Transverse colon (tissue), 4 donors: Measurements from ENCODE around the gene FLYWCH1. TPM values are rescaled to one million over a fixed set of nuclear protein-coding genes. Genes with fewer than 3 reads are reported as not detected.

Experiments used
- DNase-seq: peaks from one replicate; pipeline ENCODE4 v3.0.0-alpha.2; 2019
- H3K27ac ChIP-seq, 4 donors: fragments of 200-600 bp; sonication (generic); 2 replicates each; pipeline ENCODE4 v1.5.1; 2016 to 2018; ENCODE audit warnings: inconsistent platforms in 4 of 4
- H3K27me3 ChIP-seq: fragments of 200-600 bp; sonication (generic); 2 replicates; pipeline ENCODE4 v1.5.1; 2017; ENCODE audit warnings: inconsistent platforms
- H3K36me3 ChIP-seq, 4 donors: fragments of 200-600 bp; sonication (generic); 2 replicates each; pipeline ENCODE4 v1.5.1; 2017 to 2019; ENCODE audit warnings: inconsistent platforms in 4 of 4
- H3K4me1 ChIP-seq, 4 donors: fragments of 200-600 bp; sonication (generic); 2 replicates each; pipeline ENCODE4 v1.5.1; 2017 to 2020; ENCODE audit warnings: inconsistent platforms in 4 of 4
- H3K4me3 ChIP-seq, 4 donors: fragments of 200-600 bp; sonication (generic); 1 replicate in 1 of 4; 2 replicates in 3 of 4; pipeline versions ENCODE4 v1.5.1 to v1.6.1; 2017 to 2019; ENCODE audit warnings: inconsistent platforms in 4 of 4
- H3K9me3 ChIP-seq, 2 donors: fragments of 200-600 bp; sonication (generic); 2 replicates each; pipeline ENCODE4 v1.5.1; 2017 to 2019; ENCODE audit warnings: inconsistent platforms in 2 of 2
- CTCF ChIP-seq, 5 experiments: fragments of 200-600 bp in 3 of 5; fragments of 450-650 bp in 2 of 5; sonication (generic) in 3 of 5; IDR thresholded peaks; 1 replicate in 2 of 5; 2 replicates in 3 of 5; pipeline ENCODE4 v1.5.1; 2016 to 2017; ENCODE audit warnings: antibody characterized with exemption in 5 of 5, inconsistent platforms in 3 of 5, mild to moderate bottlenecking in 2 of 5, moderate library complexity in 1 of 5
- EP300 ChIP-seq: sonication (generic); formaldehyde crosslinking; IDR thresholded peaks from one replicate; pipeline ENCODE4 v1.6.1; 2017; ENCODE audit warnings: antibody characterized with exemption, low read depth
- POLR2A ChIP-seq: fragments of 450-650 bp; IDR thresholded peaks from one replicate; pipeline ENCODE4 v1.6.1; 2016; ENCODE audit warnings: antibody characterized with exemption, mild to moderate bottlenecking, moderate library complexity
- POLR2AphosphoS5 ChIP-seq, 3 donors: sonication (generic); formaldehyde crosslinking; IDR thresholded peaks; one replicate each; pipeline ENCODE4 v1.6.1; 2016; ENCODE audit warnings: antibody characterized with exemption in 3 of 3
- WGBS, 2 donors: methylation state at CpG; one replicate each; pipeline ENCODE4 v1.1.5; 2018; ENCODE audit warnings: low coverage in 1 of 2; 5-methylcytosine and 5-hydroxymethylcytosine counted together
- in situ Hi-C, 4 donors: fragments of 200-750 bp; cut with MboI; loops; one replicate each; pipeline versions ENCODE4 v1.15.0 to v1.15.1; 2017; ENCODE audit warnings: low sequenced_read_pairs in 3 of 4, low pct_ligation_motif_present in 1 of 4, low pct_unique_long_range_greater_than_20kb in 1 of 4
- intact Hi-C: fragments of 100-400 bp; cut with DNase I; formaldehyde crosslinking; loops from one replicate; pipeline ENCODE4 v1.15.1; 2023; ENCODE audit warnings: low total_unique reads
- total RNA-seq, 4 donors: library from RNA; depleted of rRNA; stranded (reverse); fragments of >200 nt; gene quantifications; one replicate each; pipeline ENCODE4 v1.1.0, GENCODE V29; 2016

Gene FLYWCH1
- total RNA-seq, 4 donors from 2014 or later: 29.1 to 59.1 (median 34.6) TPM

- no peak for DNase-seq
- H3K4me1 ChIP-seq: peaks cover 14 to 39% (median 34%) of the 10 kb centered on the region in 4 donors
- in situ Hi-C loops (no loop called here), intact Hi-C loops (no loop called here)
- no peak overlapping the region for H3K4me3 ChIP-seq
- peaks cover 25% of the 10 kb centered on the region for H3K27me3 ChIP-seq
- no peaks in the 10 kb centered on the region for H3K36me3 ChIP-seq
- H3K27ac ChIP-seq: no peak overlapping the region
- no peaks in the 10 kb centered on the region for H3K9me3 ChIP-seq
- 90% methylated on average over 30 of the region's 35 CpGs; no CpG with 5 or more reads in 1 of the 2 donors for WGBS, 2 donors
- TF ChIP-seq POLR2A (no peak), POLR2AphosphoS5 (IDR thresholded peaks at IDR 0.05) (no peak), EP300 (no peak), CTCF (IDR thresholded peaks at IDR 0.05) (no peak)
Measured at GRCh38 chr16:2971134-2971984, 59.6 kb downstream of the FLYWCH1 start.

GRCh38 chr16:2971985-2972784, 60.5 kb downstream of the FLYWCH1 start:
- intact Hi-C loops: no loop called here
- TF ChIP-seq EP300 (no peak), CTCF (IDR thresholded peaks at IDR 0.05) (no peak), POLR2AphosphoS5 (IDR thresholded peaks at IDR 0.05) (no peak), POLR2A (no peak)
- no peaks in the 10 kb centered on the region for H3K36me3 ChIP-seq
- H3K9me3 ChIP-seq: no peaks in the 10 kb centered on the region
- peaks cover 14 to 31% (median 26%) of the 10 kb centered on the region in 4 donors for H3K4me1 ChIP-seq
- peaks cover 17% of the 10 kb centered on the region for H3K27me3 ChIP-seq
- H3K27ac ChIP-seq: no peak overlapping the region
- in situ Hi-C loops: no loop called here
- WGBS, 2 donors: 54 to 73% methylated on average over 5 to 15 of the region's 15 CpGs
- no peak for DNase-seq
- no peak overlapping the region for H3K4me3 ChIP-seq

- H3K4me1 ChIP-seq: peaks cover 12 to 28% (median 23%) of the 10 kb centered on the region in 4 donors
- H3K27me3 ChIP-seq: peaks cover 7% of the 10 kb centered on the region
- DNase-seq: no peak
- WGBS, 2 donors: 55% methylated on average over 5 of the region's 5 CpGs; no CpG with 5 or more reads in 1 of the 2 donors
- TF ChIP-seq POLR2AphosphoS5 (IDR thresholded peaks at IDR 0.05): no peak
- TF ChIP-seq CTCF (IDR thresholded peaks at IDR 0.05): no peak
- TF ChIP-seq EP300: no peak
- TF ChIP-seq POLR2A: no peak
- no peaks in the 10 kb centered on the region for H3K9me3 ChIP-seq
- H3K36me3 ChIP-seq: no peaks in the 10 kb centered on the region
- intact Hi-C loops (no loop called here), in situ Hi-C loops (no loop called here)
- H3K4me3 ChIP-seq: no peak overlapping the region
- no peak overlapping the region for H3K27ac ChIP-seq
Measured at GRCh38 chr16:2973093-2973492, 61.4 kb downstream of the FLYWCH1 start.
